Activated naive CD8-positive, alpha-beta T cell treated with anti-CD3 and anti-CD28 coated beads, Interleukin-2, amount 50 U/mL, for 24 hours (primary cell): ENCODE measurements around the gene HCN4.

ENCODE experiments used
- ATAC-seq: fragments of 150-1000 bp; cut with Tn5 transposase; one replicate; pipeline ENCODE4 v1.10.0; 2021
- DNase-seq: peaks from one replicate; pipeline ENCODE4 v3.0.0; 2021
- H3K27ac Mint-ChIP-seq: one replicate; pipeline ENCODE4 v1.8.0; 2021; ENCODE audit warnings: mild to moderate bottlenecking, mixed read lengths
- H3K27me3 Mint-ChIP-seq: one replicate; pipeline ENCODE4 v1.8.0; 2021; ENCODE audit warnings: mixed read lengths
- H3K36me3 Mint-ChIP-seq: one replicate; pipeline ENCODE4 v1.8.0; 2021; ENCODE audit warnings: low read depth, mixed read lengths
- H3K4me1 Mint-ChIP-seq: one replicate; pipeline ENCODE4 v1.8.0; 2021; ENCODE audit warnings: mixed read lengths
- H3K4me3 Mint-ChIP-seq: one replicate; pipeline ENCODE4 v1.8.0; 2021; ENCODE audit warnings: mild to moderate bottlenecking, moderate library complexity, mixed read lengths
- H3K9me3 Mint-ChIP-seq: one replicate; pipeline ENCODE4 v1.8.0; 2021; ENCODE audit warnings: mixed read lengths

Gene HCN4

GRCh38 chr15:73291441-73291840, 77.3 kb downstream of the HCN4 start:
- no peak overlapping the region for H3K27ac Mint-ChIP-seq
- H3K36me3 Mint-ChIP-seq = no peaks in the 10 kb centered on the region
- no peak overlapping the region for H3K4me3 Mint-ChIP-seq
- ATAC-seq (no peak), DNase-seq (no peak)
- H3K9me3 Mint-ChIP-seq = no peaks in the 10 kb centered on the region
- H3K27me3 Mint-ChIP-seq = peaks cover 2% of the 10 kb centered on the region
- H3K4me1 Mint-ChIP-seq = peaks cover 7% of the 10 kb centered on the region

- ATAC-seq (no peak), DNase-seq (no peak)
- Mint-ChIP-seq H3K9me3 (no peaks in the 10 kb centered on the region), H3K27me3 (no peaks in the 10 kb centered on the region), H3K27ac (no peak overlapping the region), H3K4me1 (peaks cover 18% of the 10 kb centered on the region), H3K4me3 (no peak overlapping the region), H3K36me3 (no peaks in the 10 kb centered on the region)
Measured at GRCh38 chr15:73287019-73287418, 81.7 kb downstream of the HCN4 start.

GRCh38 chr15:73286311-73286710, 82.4 kb downstream of the HCN4 start:
- DNase-seq = no peak
- no peak for ATAC-seq
- Mint-ChIP-seq H3K4me3 (no peak overlapping the region), H3K9me3 (no peaks in the 10 kb centered on the region), H3K27ac (no peak overlapping the region), H3K27me3 (no peaks in the 10 kb centered on the region), H3K36me3 (no peaks in the 10 kb centered on the region), H3K4me1 (peaks cover 18% of the 10 kb centered on the region)

GRCh38 chr15:73284090-73284716, 84.6 kb downstream of the HCN4 start:
- peaks cover 18% of the 10 kb centered on the region for H3K4me1 Mint-ChIP-seq
- ATAC-seq (no peak), DNase-seq (no peak)
- H3K36me3 Mint-ChIP-seq = no peaks in the 10 kb centered on the region
- H3K27me3 Mint-ChIP-seq = no peaks in the 10 kb centered on the region
- H3K27ac Mint-ChIP-seq = no peak overlapping the region
- no peak overlapping the region for H3K4me3 Mint-ChIP-seq
- no peaks in the 10 kb centered on the region for H3K9me3 Mint-ChIP-seq

- Mint-ChIP-seq H3K4me3 (no peak overlapping the region), H3K9me3 (no peaks in the 10 kb centered on the region), H3K4me1 (peaks cover 18% of the 10 kb centered on the region), H3K36me3 (no peaks in the 10 kb centered on the region), H3K27me3 (no peaks in the 10 kb centered on the region), H3K27ac (no peak overlapping the region)
- no peak for ATAC-seq
- no peak for DNase-seq
Measured at GRCh38 chr15:73283366-73283962, 85.3 kb downstream of the HCN4 start.

GRCh38 chr15:73282567-73283365, 86.0 kb downstream of the HCN4 start:
- Mint-ChIP-seq H3K9me3 (no peaks in the 10 kb centered on the region), H3K4me3 (no peak overlapping the region), H3K27ac (no peak overlapping the region), H3K36me3 (no peaks in the 10 kb centered on the region), H3K27me3 (no peaks in the 10 kb centered on the region), H3K4me1 (peaks cover 18% of the 10 kb centered on the region)
- ATAC-seq = no peak
- DNase-seq = no peak

GRCh38 chr15:73275862-73276261, 92.9 kb downstream of the HCN4 start:
- Mint-ChIP-seq H3K4me1 (no peaks in the 10 kb centered on the region), H3K27me3 (no peaks in the 10 kb centered on the region), H3K9me3 (no peaks in the 10 kb centered on the region), H3K27ac (no peak overlapping the region), H3K36me3 (no peaks in the 10 kb centered on the region), H3K4me3 (no peak overlapping the region)
- ATAC-seq (no peak), DNase-seq (no peak)

- Mint-ChIP-seq H3K27me3 (no peaks in the 10 kb centered on the region), H3K9me3 (no peaks in the 10 kb centered on the region), H3K4me3 (no peak overlapping the region), H3K4me1 (no peaks in the 10 kb centered on the region), H3K27ac (no peak overlapping the region), H3K36me3 (no peaks in the 10 kb centered on the region)
- peak; percentile 35 for DNase-seq
- peak; percentile 87 for ATAC-seq
Measured at GRCh38 chr15:73273181-73274002, 95.4 kb downstream of the HCN4 start.

- Mint-ChIP-seq H3K27me3 (no peaks in the 10 kb centered on the region), H3K27ac (no peak overlapping the region), H3K4me3 (no peak overlapping the region), H3K4me1 (no peaks in the 10 kb centered on the region), H3K36me3 (peaks cover 2% of the 10 kb centered on the region), H3K9me3 (no peaks in the 10 kb centered on the region)
- ATAC-seq (no peak), DNase-seq (no peak)
Measured at GRCh38 chr15:73270366-73271097, 98.2 kb downstream of the HCN4 start.
